ENCODE data around the gene ESPN. TPM values are rescaled to one million over a fixed set of nuclear protein-coding genes. Genes with fewer than 3 reads are reported as not detected.
"Not testable (repeated sequence)": the region's sequence is repeated elsewhere in the genome, so short reads cannot be mapped to it uniquely, and the experiment has no call there.

The ESPN gene
- total RNA-seq, 1 donor from 2014 or later, result 54.0 TPM

GRCh38 chr1:6440198-6441126, 15.9 kb downstream of the ESPN start:
- TF ChIP-seq CTCF (IDR thresholded peaks at IDR 0.05; ENCODE audit: unreplicated experiment), result peak; percentile 65
- Mint-ChIP-seq H3K36me3 (ENCODE audit: insufficient read depth) (no peaks in the 10 kb centered on the region), H3K4me3 (ENCODE audit: low read depth) (no peak overlapping the region), H3K9me3 (ENCODE audit: low read depth) (no peaks in the 10 kb centered on the region), H3K27me3 (peaks cover 31% of the 10 kb centered on the region), H3K4me1 (ENCODE audit: low read depth) (peaks cover 9% of the 10 kb centered on the region), H3K27ac (no peak overlapping the region)
- peak; percentile 55 for DNase-seq (ENCODE audit: low spot score, unreplicated experiment)

GRCh38 chr1:6441586-6441985, 17.0 kb downstream of the ESPN start:
- Mint-ChIP-seq H3K4me1 (ENCODE audit: low read depth) (peaks cover 12% of the 10 kb centered on the region), H3K36me3 (ENCODE audit: insufficient read depth) (no peaks in the 10 kb centered on the region), H3K9me3 (ENCODE audit: low read depth) (no peaks in the 10 kb centered on the region), H3K4me3 (ENCODE audit: low read depth) (no peak overlapping the region), H3K27me3 (peaks cover 28% of the 10 kb centered on the region), H3K27ac (no peak overlapping the region)
- no peak for DNase-seq (ENCODE audit: low spot score, unreplicated experiment)
- no peak for TF ChIP-seq CTCF (IDR thresholded peaks at IDR 0.05; ENCODE audit: unreplicated experiment)

GRCh38 chr1:6443339-6444115, 19.0 kb downstream of the ESPN start:
- H3K4me3 Mint-ChIP-seq (ENCODE audit: low read depth), result no peak overlapping the region
- peaks cover 23% of the 10 kb centered on the region for H3K27me3 Mint-ChIP-seq
- no peaks in the 10 kb centered on the region for H3K36me3 Mint-ChIP-seq (ENCODE audit: insufficient read depth)
- peaks cover 13% of the 10 kb centered on the region for H3K4me1 Mint-ChIP-seq (ENCODE audit: low read depth)
- TF ChIP-seq CTCF (IDR thresholded peaks at IDR 0.05; ENCODE audit: unreplicated experiment), result no peak
- no peak overlapping the region for H3K27ac Mint-ChIP-seq
- H3K9me3 Mint-ChIP-seq (ENCODE audit: low read depth), result no peaks in the 10 kb centered on the region
- DNase-seq (ENCODE audit: low spot score, unreplicated experiment), result no peak

- Mint-ChIP-seq H3K27ac (no peak overlapping the region), H3K27me3 (peaks cover 21% of the 10 kb centered on the region), H3K36me3 (ENCODE audit: insufficient read depth) (no peaks in the 10 kb centered on the region), H3K4me1 (ENCODE audit: low read depth) (peaks cover 13% of the 10 kb centered on the region), H3K9me3 (ENCODE audit: low read depth) (no peaks in the 10 kb centered on the region), H3K4me3 (ENCODE audit: low read depth) (no peak overlapping the region)
- DNase-seq (ENCODE audit: low spot score, unreplicated experiment), result no peak
- TF ChIP-seq CTCF (IDR thresholded peaks at IDR 0.05; ENCODE audit: unreplicated experiment), result no peak
Observed at GRCh38 chr1:6444377-6444776, 19.8 kb downstream of the ESPN start.

GRCh38 chr1:6445062-6445763, 20.6 kb downstream of the ESPN start:
- Mint-ChIP-seq H3K27me3 (peaks cover 22% of the 10 kb centered on the region), H3K4me1 (ENCODE audit: low read depth) (peaks cover 17% of the 10 kb centered on the region), H3K4me3 (ENCODE audit: low read depth) (no peak overlapping the region), H3K36me3 (ENCODE audit: insufficient read depth) (no peaks in the 10 kb centered on the region), H3K9me3 (ENCODE audit: low read depth) (no peaks in the 10 kb centered on the region), H3K27ac (peak overlapping the region; percentile 73)
- peak; percentile 67 for TF ChIP-seq CTCF (IDR thresholded peaks at IDR 0.05; ENCODE audit: unreplicated experiment)
- peak; percentile 52 for DNase-seq (ENCODE audit: low spot score, unreplicated experiment)

- peaks cover 21% of the 10 kb centered on the region for H3K27me3 Mint-ChIP-seq
- H3K27ac Mint-ChIP-seq, result not testable (repeated sequence)
Observed at GRCh38 chr1:6445929-6446328, 21.4 kb downstream of the ESPN start.

More at GRCh38 chr1:6445929-6446328, 21.4 kb downstream of the ESPN start:
- peaks cover 22% of the 10 kb centered on the region for H3K4me1 Mint-ChIP-seq (ENCODE audit: low read depth)
- H3K36me3 Mint-ChIP-seq (ENCODE audit: insufficient read depth); DNase-seq (ENCODE audit: low spot score, unreplicated experiment); H3K9me3 Mint-ChIP-seq (ENCODE audit: low read depth); H3K4me3 Mint-ChIP-seq (ENCODE audit: low read depth): not testable (repeated sequence)
